HG03469 (cell line): ENCODE results near the gene ARHGAP4.

Source experiments
- ATAC-seq: cut with Tn5 transposase; IDR thresholded peaks from one replicate; pipeline ENCODE4 v1.9.1; 2021; ENCODE audit warnings: mild to moderate bottlenecking, moderate library complexity, moderate number of reproducible peaks; ENCODE audit not compliant: unreplicated experiment

ARHGAP4 gene

GRCh38 chrX:153925739-153926551 lies at the start of gene ARHGAP4:
ARHGAP4 (minus strand) TSS chrX:153926264; CDS start chrX:153926202, 62 bp downstream.
- ATAC-seq, result no peak

DNA sequence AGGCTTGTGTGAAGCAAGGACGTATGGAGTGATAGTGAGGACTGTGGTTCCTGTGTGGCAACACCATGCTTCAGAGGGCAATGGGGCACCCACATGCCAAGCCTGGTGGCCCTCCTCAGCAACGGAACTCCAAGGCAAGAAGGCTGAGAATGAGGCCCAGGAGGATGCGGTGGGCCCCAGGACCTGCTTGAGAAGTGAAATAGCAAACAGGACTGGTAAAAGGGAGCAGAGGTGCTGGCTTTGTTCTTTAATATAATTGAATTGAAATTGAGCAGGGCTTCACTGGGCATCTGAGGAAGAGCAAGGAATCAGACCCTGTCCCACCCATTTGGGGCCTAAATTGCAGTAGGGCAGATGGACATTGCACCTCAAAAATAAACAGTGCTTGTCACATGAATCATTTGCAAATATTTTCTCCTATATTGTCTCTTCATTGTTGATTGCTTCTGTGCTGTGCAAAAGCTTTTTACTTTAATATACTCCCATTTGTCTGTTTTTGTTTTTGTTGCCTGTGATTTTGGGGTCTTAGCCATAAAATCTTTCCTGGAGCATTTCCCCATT lies 48.7 kb upstream of the ARHGAP4 start:
- ATAC-seq, result no peak

GRCh38 chrX:153974003-153974725 lies 48.1 kb upstream of the ARHGAP4 start:
- ATAC-seq, result no peak

DNA sequence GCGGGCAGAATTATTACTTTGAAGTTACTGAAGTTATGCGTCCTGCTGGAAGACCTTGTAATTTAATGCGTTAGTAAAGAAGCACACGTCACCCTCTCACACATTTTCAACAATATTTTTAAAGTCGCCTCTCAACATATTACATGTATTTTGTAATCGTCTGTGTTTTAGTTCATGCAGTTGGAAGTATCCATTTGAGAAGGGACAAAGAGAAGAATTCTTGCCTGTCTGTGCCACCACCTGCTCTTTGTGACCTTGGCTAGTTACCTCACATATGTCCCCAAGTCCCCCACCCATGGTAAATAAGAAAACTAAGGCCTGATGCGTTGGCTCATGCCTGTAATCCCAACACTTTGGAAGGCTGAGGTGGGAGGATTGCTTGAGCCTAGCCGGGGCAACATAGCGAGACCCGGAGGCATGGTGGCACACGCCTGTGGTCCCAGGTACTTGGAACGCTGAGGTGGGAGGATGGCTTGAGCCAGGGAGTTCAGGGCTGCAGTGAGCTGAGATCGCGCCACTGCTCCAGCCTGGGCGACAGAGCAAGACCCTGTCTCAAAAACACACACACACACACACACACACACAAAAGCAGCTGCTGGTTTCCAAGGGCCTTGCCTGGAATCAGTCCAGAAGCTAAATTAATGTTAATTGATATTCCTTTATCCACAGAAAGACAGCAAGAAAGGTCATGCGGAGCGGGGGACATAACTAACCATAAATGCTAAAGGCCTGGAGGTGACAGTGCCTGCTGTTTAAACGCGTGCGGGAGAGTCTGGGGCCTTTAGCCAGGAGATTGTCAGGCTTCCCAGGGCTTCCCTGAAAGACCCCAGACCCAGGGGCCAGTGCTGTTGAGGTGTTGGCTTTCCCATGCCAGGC lies 47.3 kb upstream of the ARHGAP4 start:
- no peak for ATAC-seq

DNA sequence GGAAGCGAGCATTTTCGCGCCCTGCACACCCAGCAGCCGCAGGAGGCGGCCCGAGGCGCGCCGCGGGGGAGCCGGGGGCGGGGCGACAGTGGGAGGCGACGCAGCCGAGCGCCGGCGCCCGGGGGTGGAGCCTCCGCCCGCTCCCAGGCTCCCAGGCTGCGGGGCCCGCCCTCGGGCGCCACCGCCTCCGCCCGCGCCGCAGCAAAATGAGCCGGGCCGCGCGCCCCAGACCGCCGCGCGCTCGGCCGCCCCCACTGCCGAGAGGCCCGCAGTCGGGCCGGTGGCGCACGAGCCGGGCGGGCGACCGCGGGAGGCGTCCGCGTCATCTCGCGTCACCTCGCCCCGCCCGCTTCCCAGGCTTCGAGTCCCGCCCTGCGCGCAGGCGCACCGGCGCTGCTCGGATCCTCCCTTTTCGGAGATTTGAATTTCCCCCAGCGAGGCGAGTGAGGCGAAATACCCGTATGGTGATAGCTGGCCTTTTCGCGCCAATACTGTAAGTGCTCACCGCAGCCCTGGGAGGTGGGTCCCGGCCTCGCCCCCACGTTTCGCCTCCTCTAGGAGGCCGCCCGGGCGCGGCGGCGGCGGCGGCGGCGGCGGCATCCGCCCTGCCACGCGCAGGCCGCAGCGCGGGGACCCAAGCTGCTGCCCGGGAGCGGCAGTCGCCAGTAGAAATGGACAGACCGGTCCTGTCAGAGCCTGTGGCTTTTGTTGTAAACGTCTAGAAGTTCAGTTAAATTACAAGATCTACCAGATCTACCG lies 46.5 kb upstream of the ARHGAP4 start, which contains the start of gene TMEM187:
Gene TMEM187 (plus strand): TSS at position 387 of the 759 bp plus-strand sequence. CDS start 9,309 bp downstream, outside the sequence.
- peak; percentile 28 for ATAC-seq

DNA sequence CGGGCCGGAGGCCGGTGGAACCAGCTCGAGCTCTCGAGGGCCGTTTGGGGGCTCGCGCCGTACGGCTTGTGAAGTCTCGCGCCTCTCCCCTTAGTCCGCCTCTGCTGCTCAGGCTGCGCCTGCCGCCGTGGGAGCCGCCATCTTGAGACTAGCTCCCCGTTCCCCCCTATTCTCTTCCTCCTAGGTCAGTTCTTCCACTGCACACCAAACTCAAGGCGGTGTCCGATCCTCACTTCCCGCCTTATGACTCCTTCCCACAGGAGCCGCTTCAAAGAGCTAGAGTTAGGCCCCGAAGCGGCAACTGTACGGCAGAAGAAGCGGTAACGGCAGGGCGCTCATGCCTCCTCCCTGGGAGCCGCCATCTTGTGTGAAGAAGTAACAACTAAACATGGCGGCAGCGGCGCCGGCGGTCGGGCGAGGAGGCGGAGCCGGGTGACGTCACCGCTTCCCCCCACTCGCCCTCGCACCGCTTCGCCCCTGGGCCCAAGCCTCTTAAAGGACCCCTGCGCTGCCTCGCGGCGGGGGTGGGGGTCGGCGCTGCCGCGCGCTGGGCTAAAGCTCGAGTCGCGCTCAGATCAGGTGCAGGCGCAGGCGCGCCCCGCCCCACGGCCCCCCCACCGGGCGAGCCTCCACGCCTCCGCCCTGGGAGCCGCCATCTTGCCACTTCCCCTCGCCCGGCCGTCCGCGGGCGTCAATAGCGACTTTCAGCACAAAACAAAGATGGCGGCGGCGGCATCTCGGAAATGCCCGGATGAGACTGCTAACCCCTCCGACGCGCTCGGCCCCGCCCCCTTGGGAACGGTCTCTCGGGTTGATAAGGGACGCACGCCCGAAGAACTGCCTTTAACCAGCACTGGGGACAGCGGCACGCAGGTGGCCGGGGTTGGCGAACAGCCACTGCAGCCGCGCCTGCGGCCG lies 45.6 kb upstream of the ARHGAP4 start, which contains the start of gene HCFC1:
Gene HCFC1 (minus strand): TSS at position 369 of the 918 bp plus-strand sequence. CDS start 978 bp downstream, outside the sequence.
- ATAC-seq, result peak; percentile 22

DNA sequence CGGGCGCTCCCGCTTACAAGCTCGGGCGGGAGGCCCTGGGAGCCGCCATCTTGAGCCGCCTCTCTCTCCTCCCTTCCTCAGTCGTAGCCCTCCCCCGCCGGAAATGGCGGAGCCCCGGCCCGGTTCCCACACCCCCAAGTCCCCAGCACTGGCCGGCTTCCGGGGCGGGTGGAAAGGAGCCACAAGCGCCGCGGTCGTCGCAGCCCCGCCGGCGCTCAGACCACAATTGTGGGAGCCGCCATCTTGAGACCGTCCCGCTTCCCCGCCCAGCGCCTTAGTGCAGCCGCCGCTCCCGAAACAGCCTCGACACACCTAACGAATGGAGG lies 45.0 kb upstream of the ARHGAP4 start:
- ATAC-seq, result no peak

GRCh38 chrX:153970357-153971123 lies 44.5 kb upstream of the ARHGAP4 start:
- no peak for ATAC-seq

DNA sequence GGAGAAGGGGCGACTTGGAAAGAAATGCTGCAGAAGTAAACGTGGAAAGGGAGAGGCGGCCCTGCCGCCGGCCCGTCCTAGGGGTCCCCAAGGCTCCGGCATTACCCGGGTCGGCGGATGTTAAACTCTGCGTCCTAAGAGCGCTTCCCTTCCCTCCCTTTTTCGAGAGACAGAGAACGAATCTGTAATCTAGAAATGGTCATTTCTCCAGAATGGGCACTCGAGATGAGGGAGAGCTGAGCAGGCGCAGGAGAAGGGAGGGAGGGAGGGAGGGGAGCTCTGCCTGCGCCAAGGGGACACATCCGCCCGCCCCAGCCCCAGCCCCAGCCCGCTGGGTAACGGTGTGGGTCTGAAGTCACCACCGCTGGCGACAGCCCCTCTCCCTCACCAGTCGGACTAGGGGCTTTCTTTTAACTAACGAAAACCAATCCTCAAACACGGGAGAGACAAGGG lies 43.9 kb upstream of the ARHGAP4 start:
- no peak for ATAC-seq

- ATAC-seq, result no peak
Observed at GRCh38 chrX:153969125-153969903, 43.2 kb upstream of the ARHGAP4 start.

DNA sequence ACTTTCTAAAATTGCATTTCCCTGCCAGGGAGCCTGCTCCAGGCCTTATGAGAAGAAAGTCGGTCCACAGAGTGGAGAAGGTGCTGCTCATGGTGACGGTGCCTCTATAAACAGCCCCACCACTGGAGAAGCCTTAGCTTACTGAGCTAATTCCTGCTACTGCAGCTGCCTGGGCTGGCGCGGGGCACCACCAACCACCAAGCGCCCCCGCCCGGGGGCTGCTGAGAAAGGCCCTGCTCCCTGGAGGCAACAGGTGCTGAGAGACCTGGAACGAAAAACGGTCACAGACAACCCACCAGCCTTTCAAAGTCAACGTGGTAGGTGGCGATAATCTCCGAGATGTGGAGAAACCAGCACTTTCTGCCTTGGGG lies 42.7 kb upstream of the ARHGAP4 start:
- ATAC-seq, result no peak

DNA sequence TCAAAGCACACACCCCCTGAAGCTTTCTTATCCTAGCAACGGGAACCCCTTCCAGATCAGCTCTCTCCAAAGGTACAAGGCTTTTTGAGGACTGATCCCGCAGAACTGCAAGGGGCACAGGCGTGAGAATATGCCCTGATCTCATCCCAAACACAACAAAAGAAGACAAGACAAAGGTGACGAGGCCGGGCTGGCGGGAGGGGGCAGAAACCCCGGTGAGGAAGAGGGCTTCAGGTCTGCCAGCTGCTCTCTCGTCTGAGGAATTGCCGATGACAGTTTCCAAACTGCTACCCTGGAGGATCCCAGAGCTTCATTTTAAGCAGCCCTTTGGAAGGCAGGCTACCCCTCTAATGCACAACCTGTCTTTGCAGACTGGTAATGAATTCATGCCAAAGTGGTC lies 42.2 kb upstream of the ARHGAP4 start:
- ATAC-seq, result no peak

- ATAC-seq, result no peak
Observed at GRCh38 chrX:153967536-153968224, 41.6 kb upstream of the ARHGAP4 start.

- ATAC-seq, result no peak
Observed at GRCh38 chrX:153966841-153967535, 40.9 kb upstream of the ARHGAP4 start.

DNA sequence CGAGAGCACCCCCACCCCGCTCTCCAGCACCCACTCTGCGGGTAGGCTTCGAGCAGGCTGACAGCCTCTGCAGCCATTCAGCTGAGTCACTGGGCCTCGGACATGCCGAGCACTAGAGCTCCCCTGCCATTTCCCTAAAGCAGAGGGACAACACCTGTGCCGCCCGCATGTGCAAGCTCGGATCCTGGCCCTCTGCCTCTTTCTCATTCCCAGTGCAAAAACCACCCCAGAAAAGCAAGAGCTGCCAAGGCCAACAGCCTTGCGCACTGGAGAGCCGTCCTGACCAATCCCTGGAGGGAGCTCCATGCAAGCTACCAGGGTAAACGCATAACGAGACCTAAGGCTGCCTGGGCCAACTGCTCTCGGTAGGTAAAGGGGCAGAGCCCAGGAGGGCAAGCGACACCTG lies 40.2 kb upstream of the ARHGAP4 start:
- no peak for ATAC-seq

- ATAC-seq, result no peak
Observed at GRCh38 chrX:153965406-153965805, 39.3 kb upstream of the ARHGAP4 start.
